K562 (cell line): ENCODE measurements around the gene CEP131. TPM values are rescaled to one million over a fixed set of nuclear protein-coding genes. Genes with fewer than 3 reads are reported as not detected.

ENCODE experiments used
- AFF1 ChIP-seq, 2 experiments: fragments of 450-650 bp; IDR thresholded peaks; 2 replicates each; pipeline ENCODE4 v1.6.1; 2018; ENCODE audit warnings: mild to moderate bottlenecking in 2 of 2, low read depth in 1 of 2; ENCODE audit not compliant: partially characterized antibody in 2 of 2
- CTBP1 ChIP-seq: fragments of 450-650 bp; IDR thresholded peaks from 2 replicates; pipeline ENCODE4 v1.6.1; 2016; ENCODE audit warnings: borderline replicate concordance
- HDAC3 ChIP-seq: fragments of 450-650 bp; IDR thresholded peaks from 2 replicates; pipeline ENCODE4 v1.6.1; 2018; ENCODE audit warnings: borderline replicate concordance, mild to moderate bottlenecking, moderate library complexity; ENCODE audit not compliant: partially characterized antibody
- JUN ChIP-seq, 2 experiments: sonication (generic) in 1 of 2; formaldehyde crosslinking in 1 of 2; IDR thresholded peaks; 2 replicates each; pipeline versions ENCODE4 v1.6.1 to v1.8.0; 2012 to 2022; ENCODE audit warnings: borderline replicate concordance in 2 of 2, mild to moderate bottlenecking in 2 of 2, improper control_type of control experiment in 1 of 2, low read depth in 1 of 2, low read length in 1 of 2, missing genetic modification reagents in 1 of 2
- KDM2B ChIP-seq: fragments of 250-450 bp; sonication (Bioruptor Pico); IDR thresholded peaks from 2 replicates; pipeline ENCODE4 v1.8.0; 2021; ENCODE audit warnings: mild to moderate bottlenecking, moderate library complexity
- MAFK ChIP-seq: IDR thresholded peaks from 2 replicates; pipeline ENCODE4 v1.6.1; 2011; ENCODE audit warnings: low read length, improper control_type of control experiment
- MAZ ChIP-seq, 2 experiments: fragments of 450-650 bp in 1 of 2; sonication (generic) in 1 of 2; formaldehyde crosslinking; IDR thresholded peaks in 1 of 2; conservative IDR thresholded peaks in 1 of 2; 2 replicates each; pipeline versions ENCODE4 v1.4.0 to v1.5.0; 2020; ENCODE audit warnings: mild to moderate bottlenecking in 1 of 2, missing genetic modification reagents in 1 of 2
- POLR2AphosphoS2 ChIP-seq: IDR thresholded peaks from 2 replicates; pipeline ENCODE4 v1.6.1; 2012; ENCODE audit warnings: low read length, improper control_type of control experiment
- SRSF1 ChIP-seq: fragments of 200-400 bp; formaldehyde crosslinking; IDR thresholded peaks from 2 replicates; pipeline ENCODE4 v1.6.1; 2017; ENCODE audit warnings: mild to moderate bottlenecking, low read depth, low read length, moderate library complexity
- STAT5B ChIP-seq: fragments of 250-450 bp; sonication (Bioruptor Pico); IDR thresholded peaks from 2 replicates; pipeline ENCODE4 v1.8.0; 2021; ENCODE audit warnings: mild to moderate bottlenecking, inconsistent platforms
- TBP ChIP-seq: optimal IDR thresholded peaks from 2 replicates; pipeline ENCODE3; 2011; ENCODE audit warnings: low read depth, low read length, improper control_type of control experiment
- TCF7 ChIP-seq: sonication (generic); IDR thresholded peaks from 2 replicates; pipeline ENCODE4 v1.6.1; 2016; ENCODE audit warnings: antibody characterized with exemption, borderline replicate concordance
- TGIF2 ChIP-seq: sonication (generic); formaldehyde crosslinking; IDR thresholded peaks from 2 replicates; pipeline ENCODE4 v1.8.1; 2022; ENCODE audit warnings: mild to moderate bottlenecking, missing genetic modification reagents, moderate library complexity
- ZNF609 ChIP-seq: sonication (generic); formaldehyde crosslinking; IDR thresholded peaks from 2 replicates; pipeline ENCODE4 v1.8.1; 2023; ENCODE audit warnings: missing genetic modification reagents, mild to moderate bottlenecking, borderline replicate concordance
- ZNF655 ChIP-seq: fragments of 250-450 bp; sonication (Bioruptor Pico); IDR thresholded peaks from 2 replicates; pipeline ENCODE4 v1.5.0; 2021
- ZNF764 ChIP-seq: fragments of 250-450 bp; sonication (Bioruptor Pico); IDR thresholded peaks from 2 replicates; pipeline ENCODE4 v1.4.0; 2020; ENCODE audit warnings: low read depth, mild to moderate bottlenecking, moderate library complexity
- polyA plus RNA-seq, 8 experiments: library from polyadenylated mRNA; depleted of rRNA in 4 of 8; stranded (reverse) in 5 of 8; unstranded in 3 of 8; fragments of >200 nt; fragmentation: Nextera tagmentation in 2 of 8; fragmentation: Illumina TruSeq in 1 of 8; extraction: Ambion mirVana in 2 of 8; extraction: Trizol in 1 of 8; gene quantifications; 2 replicates each; pipeline versions ENCODE4 v1.2.1 to v1.2.3, GENCODE V29; 2011 to 2014; ENCODE audit warnings: inconsistent platforms in 1 of 8, missing spikeins in 1 of 8
- total RNA-seq, 7 experiments: library from RNA; depleted of rRNA in 6 of 7; stranded (reverse); fragments of >200 nt in 6 of 7; fragmentation: Illumina TruSeq in 2 of 7; extraction: Trizol in 2 of 7; gene quantifications; 2 replicates each; pipeline versions ENCODE4 v1.2.1 to v1.2.3, GENCODE V29; 2011 to 2021; ENCODE audit warnings: low replicate concordance in 1 of 7

The CEP131 gene
- total and polyA plus RNA-seq, 9 of the 15 experiments (the other 6 are each of a cell fraction or from before 2014, with no cell fraction given), result 0.24 to 21.2 (median 2.3) TPM

GRCh38 chr17:81142301-81143199, 80.2 kb downstream of the CEP131 start (continued):
- TF ChIP-seq HDAC3 (no peak), KDM2B (CRISPR knock-in tag) (no peak), STAT5B (CRISPR knock-in tag) (no peak), CTBP1 (peak; percentile 44; the same call in 1 of the 2 replicates), SRSF1 (no peak), TGIF2 (no peak), TCF7 (no peak), MAFK (no peak), TBP (no peak), ZNF655 (no peak), AFF1 (IDR thresholded peaks at IDR 0.05; ENCODE audit: low read depth in 1 of 2, partially characterized antibody in 2 of 2) (no peak), POLR2AphosphoS2 (no peak), JUN (IDR thresholded peaks at IDR 0.05; ENCODE audit: borderline replicate concordance, low read depth, low read length) (no peak), JUN (CRISPR knock-in tag; IDR thresholded peaks at IDR 0.05; ENCODE audit: borderline replicate concordance) (no peak), ZNF609 (CRISPR knock-in tag) (no peak), ZNF764 (CRISPR knock-in tag) (no peak), MAZ (CRISPR knock-in tag; conservative IDR thresholded peaks at IDR 0.05 in 1 of 2, IDR thresholded peaks at IDR 0.05 in 1 of 2) (peak in 1 of 2 experiments; percentile 43; a peak in 1 of 4 replicates)
